Caco-2 (cell line): Measurements from ENCODE around the gene SAFB. TPM values are rescaled to one million over a fixed set of nuclear protein-coding genes. Genes with fewer than 3 reads are reported as not detected.

ENCODE experiments used
- BruUV-seq: library from RNA; stranded (reverse); fragments of 400-500 nt; replicated peaks from 2 replicates; lab custom pipeline; 2021; lab: Mats Ljungman, UMichigan
- CTCF ChIA-PET: fragments of 300-600 bp; sonication (Branson Sonifier 250); formaldehyde crosslinking; loops from one replicate; lab custom pipeline; 2022; ENCODE audit warnings: antibody characterized with exemption; lab: Charles Lee
- POLR2A ChIA-PET: fragments of 300-600 bp; sonication (Branson Sonifier 250); formaldehyde crosslinking; loops from one replicate; lab custom pipeline; 2022; ENCODE audit warnings: antibody characterized with exemption; lab: Charles Lee
- DNase-seq, 2 experiments: peaks; one replicate each; pipeline versions ENCODE4 v3.0.0 to v3.0.0-alpha.2; 2020 to 2022
- H3K27me3 ChIP-seq: replicated peaks from 2 replicates; pipeline ENCODE4 v1.6.0; 2011; ENCODE audit warnings: low read length; ENCODE audit not compliant: control insufficient read depth, insufficient read depth
- H3K36me3 ChIP-seq: 2 replicates; pipeline ENCODE4 v1.5.1; 2011; ENCODE audit warnings: low read length; ENCODE audit not compliant: control insufficient read depth, insufficient read depth
- H3K4me1 ChIP-seq: fragments of 250-450 bp; sonication (Bioruptor Pico); 2 replicates; pipeline ENCODE4 v1.5.1; 2020; ENCODE audit warnings: mild to moderate bottlenecking
- H3K4me3 ChIP-seq: 2 replicates; pipeline ENCODE4 v1.5.1; 2011; ENCODE audit warnings: low read depth, mild to moderate bottlenecking, control low read depth, low read length
- H3K9me3 ChIP-seq: fragments of 250-450 bp; sonication (Bioruptor Pico); 2 replicates; pipeline ENCODE4 v1.5.1; 2020; ENCODE audit warnings: mild to moderate bottlenecking, moderate library complexity
- H3K27ac Mint-ChIP-seq: one replicate; pipeline ENCODE4 v1.8.0; 2022; ENCODE audit warnings: mixed read lengths; ENCODE audit not compliant: unreplicated experiment
- H3K27me3 Mint-ChIP-seq: one replicate; pipeline ENCODE4 v1.8.0; 2022; ENCODE audit warnings: mixed read lengths; ENCODE audit not compliant: insufficient read depth, unreplicated experiment
- H3K36me3 Mint-ChIP-seq: one replicate; pipeline ENCODE4 v1.8.0; 2022; ENCODE audit warnings: mild to moderate bottlenecking, mixed read lengths; ENCODE audit not compliant: insufficient read depth, unreplicated experiment
- H3K4me1 Mint-ChIP-seq: one replicate; pipeline ENCODE4 v1.8.0; 2022; ENCODE audit warnings: low read depth, mixed read lengths; ENCODE audit not compliant: unreplicated experiment
- H3K4me3 Mint-ChIP-seq: one replicate; pipeline ENCODE4 v1.8.0; 2022; ENCODE audit warnings: mild to moderate bottlenecking, moderate library complexity, mixed read lengths; ENCODE audit not compliant: unreplicated experiment
- H3K9me3 Mint-ChIP-seq: one replicate; pipeline ENCODE4 v1.8.0; 2022; ENCODE audit warnings: mixed read lengths; ENCODE audit not compliant: unreplicated experiment
- intact Hi-C: fragments of 100-400 bp; cut with micrococcal nuclease; formaldehyde crosslinking; loops from one replicate; pipeline ENCODE4 v1.10.0; 2022; ENCODE audit not compliant: unreplicated experiment
- total RNA-seq: library from RNA; stranded (reverse); gene quantifications from 2 replicates; pipeline ENCODE4 v1.2.3, GENCODE V29; 2022
- TF ChIP-seq, protein P1 (sequence below), 2 experiments: fragments of 200-600 bp in 1 of 2; IDR thresholded peaks; 1 replicate in 1 of 2; 2 replicates in 1 of 2; pipeline versions ENCODE4 v1.5.1 to v1.8.0; 2011 to 2022; ENCODE audit warnings: antibody characterized with exemption in 1 of 2, control low read depth in 1 of 2, inconsistent platforms in 1 of 2, low read depth in 1 of 2, low read length in 1 of 2, mild to moderate bottlenecking in 1 of 2, moderate library complexity in 1 of 2; ENCODE audit not compliant: insufficient read depth in 1 of 2, severe bottlenecking in 1 of 2, unreplicated experiment in 1 of 2

SAFB gene
- total RNA-seq, 1 experiment from 2014 or later = 120 TPM

- Histone ChIP-seq H3K27me3 (no peaks in the 10 kb centered on the region), H3K4me3 (no peak overlapping the region), H3K9me3 (no peaks in the 10 kb centered on the region), H3K36me3 (no peaks in the 10 kb centered on the region), H3K4me1 (no peaks in the 10 kb centered on the region; the same call in 1 of the 2 replicates)
- Mint-ChIP-seq H3K27me3 (no peaks in the 10 kb centered on the region), H3K36me3 (peaks cover 77% of the 10 kb centered on the region), H3K4me1 (peaks cover 9% of the 10 kb centered on the region), H3K4me3 (no peak overlapping the region), H3K27ac (peak overlapping the region; percentile 31), H3K9me3 (no peaks in the 10 kb centered on the region)
- ChIA-PET CTCF (no interaction called here), POLR2A (interaction anchor here (0.7 kb wide), 1 partner anchor 95 kb away, joined by 4 read pairs; no protein-coding TSS in a partner anchor)
- no peak for DNase-seq
- intact Hi-C loops = no loop called here
- no TSS peak for BruUV-seq
- TF ChIP-seq, protein P1, sequence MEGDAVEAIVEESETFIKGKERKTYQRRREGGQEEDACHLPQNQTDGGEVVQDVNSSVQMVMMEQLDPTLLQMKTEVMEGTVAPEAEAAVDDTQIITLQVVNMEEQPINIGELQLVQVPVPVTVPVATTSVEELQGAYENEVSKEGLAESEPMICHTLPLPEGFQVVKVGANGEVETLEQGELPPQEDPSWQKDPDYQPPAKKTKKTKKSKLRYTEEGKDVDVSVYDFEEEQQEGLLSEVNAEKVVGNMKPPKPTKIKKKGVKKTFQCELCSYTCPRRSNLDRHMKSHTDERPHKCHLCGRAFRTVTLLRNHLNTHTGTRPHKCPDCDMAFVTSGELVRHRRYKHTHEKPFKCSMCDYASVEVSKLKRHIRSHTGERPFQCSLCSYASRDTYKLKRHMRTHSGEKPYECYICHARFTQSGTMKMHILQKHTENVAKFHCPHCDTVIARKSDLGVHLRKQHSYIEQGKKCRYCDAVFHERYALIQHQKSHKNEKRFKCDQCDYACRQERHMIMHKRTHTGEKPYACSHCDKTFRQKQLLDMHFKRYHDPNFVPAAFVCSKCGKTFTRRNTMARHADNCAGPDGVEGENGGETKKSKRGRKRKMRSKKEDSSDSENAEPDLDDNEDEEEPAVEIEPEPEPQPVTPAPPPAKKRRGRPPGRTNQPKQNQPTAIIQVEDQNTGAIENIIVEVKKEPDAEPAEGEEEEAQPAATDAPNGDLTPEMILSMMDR (IDR thresholded peaks at IDR 0.05; ENCODE audit: insufficient read depth in 1 of 2, low read depth in 1 of 2, low read length in 1 of 2, severe bottlenecking in 1 of 2, unreplicated experiment in 1 of 2) = no peak
Measured at GRCh38 chr19:5676105-5676771, 53.4 kb downstream of the SAFB start.

DNA sequence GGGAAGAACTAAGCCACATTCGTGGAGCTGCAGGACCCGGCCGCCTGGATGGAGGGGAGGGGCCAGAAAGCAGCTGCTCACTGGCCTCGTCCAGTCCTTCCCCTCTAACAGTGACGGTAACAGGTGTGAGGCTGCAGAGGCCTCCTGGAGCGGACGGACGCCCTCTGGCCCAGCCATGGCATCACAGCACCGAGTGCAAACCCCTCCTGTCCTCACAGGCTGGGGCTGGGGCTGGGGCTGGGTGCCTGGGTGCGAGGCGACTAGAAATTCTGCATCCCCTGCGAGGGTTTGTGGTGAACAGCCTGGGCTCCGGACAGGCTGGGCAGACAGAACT lies 53.9 kb downstream of the SAFB start:
- no peaks in the 10 kb centered on the region for H3K9me3 ChIP-seq
- POLR2A ChIA-PET = interaction anchor here (0.7 kb wide), 1 partner anchor 96 kb away, joined by 4 read pairs; no protein-coding TSS in a partner anchor
- Mint-ChIP-seq H3K27me3 (no peaks in the 10 kb centered on the region), H3K9me3 (no peaks in the 10 kb centered on the region), H3K4me3 (no peak overlapping the region), H3K36me3 (peaks cover 77% of the 10 kb centered on the region), H3K4me1 (peaks cover 14% of the 10 kb centered on the region), H3K27ac (peak overlapping the region; percentile 31)
- no TSS peak for BruUV-seq
- intact Hi-C loops = no loop called here
- H3K36me3 ChIP-seq = no peaks in the 10 kb centered on the region
- no peaks in the 10 kb centered on the region for H3K27me3 ChIP-seq
- CTCF ChIA-PET = no interaction called here
- TF ChIP-seq, protein P1 (IDR thresholded peaks at IDR 0.05; ENCODE audit: insufficient read depth in 1 of 2, low read depth in 1 of 2, low read length in 1 of 2, severe bottlenecking in 1 of 2, unreplicated experiment in 1 of 2) = no peak
- H3K4me3 ChIP-seq = no peak overlapping the region
- no peak for DNase-seq
- no peaks in the 10 kb centered on the region; the same call in 1 of the 2 replicates for H3K4me1 ChIP-seq

GRCh38 chr19:5677136-5677535 lies 54.3 kb downstream of the SAFB start:
- no TSS peak for BruUV-seq
- POLR2A ChIA-PET = interaction anchor here (0.7 kb wide), 1 partner anchor 96 kb away, joined by 4 read pairs; no protein-coding TSS in a partner anchor
- H3K4me3 ChIP-seq = no peak overlapping the region
- no peaks in the 10 kb centered on the region; the same call in 1 of the 2 replicates for H3K4me1 ChIP-seq
- TF ChIP-seq, protein P1 (IDR thresholded peaks at IDR 0.05; ENCODE audit: insufficient read depth in 1 of 2, low read depth in 1 of 2, low read length in 1 of 2, severe bottlenecking in 1 of 2, unreplicated experiment in 1 of 2) = no peak
- H3K27ac Mint-ChIP-seq = no peak overlapping the region
- no peaks in the 10 kb centered on the region for H3K27me3 ChIP-seq
- CTCF ChIA-PET = no interaction called here
- no peak overlapping the region for H3K4me3 Mint-ChIP-seq
- no peaks in the 10 kb centered on the region for H3K9me3 Mint-ChIP-seq
- no peak for DNase-seq
- H3K4me1 Mint-ChIP-seq = peaks cover 15% of the 10 kb centered on the region
- intact Hi-C loops = no loop called here
- no peaks in the 10 kb centered on the region for H3K36me3 ChIP-seq
- H3K27me3 Mint-ChIP-seq = no peaks in the 10 kb centered on the region
- H3K9me3 ChIP-seq = no peaks in the 10 kb centered on the region
- peaks cover 74% of the 10 kb centered on the region for H3K36me3 Mint-ChIP-seq
